ENCODE results near the gene GREM2.

DNA sequence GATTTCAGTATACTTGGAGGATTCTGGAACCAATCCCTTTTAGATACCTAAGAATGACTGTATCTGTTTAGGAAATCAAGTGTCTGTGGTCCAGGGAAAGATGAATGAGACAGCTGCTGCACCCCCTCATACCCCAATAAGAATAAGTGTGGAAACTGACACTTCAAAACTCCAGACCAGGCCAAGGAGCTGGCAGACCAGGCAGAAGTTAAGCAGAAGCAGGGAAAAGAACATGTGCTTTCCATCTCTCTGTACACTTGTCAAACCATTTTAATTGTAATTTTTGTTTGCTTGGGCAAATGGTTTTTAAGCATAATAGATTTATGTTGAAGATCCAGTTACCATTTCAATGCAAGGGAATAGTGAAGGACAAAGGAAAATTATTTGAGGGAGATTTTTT lies 100.2 kb downstream of the GREM2 start:
- TF ChIP-seq POLR2AphosphoS5 (IDR thresholded peaks at IDR 0.05; ENCODE audit: borderline replicate concordance, low read depth, low read length), result no peak
- no peak for TF ChIP-seq EZH2 (IDR thresholded peaks at IDR 0.05)
- no peak for TF ChIP-seq FOXP2 (optimal IDR thresholded peaks at IDR 0.05; ENCODE audit: control extremely low read depth, extremely low read length, insufficient read depth)

All from SK-N-MC (cell line).